ENCODE results near the gene IL1R2. TPM values are rescaled to one million over a fixed set of nuclear protein-coding genes. Genes with fewer than 3 reads are reported as not detected.

Gene IL1R2
- total and polyA plus RNA-seq, 2 of the 13 experiments (the other 11 are each of a cell fraction or from before 2014, with no cell fraction given), result 3.6 to 7.3 TPM

GRCh38 chr2:101998896-101999789 is 7.4 kb downstream of the IL1R2 start (continued):
- TF ChIP-seq PLSCR1 (CRISPR knock-in tag; IDR thresholded peaks at IDR 0.05; ENCODE audit: borderline replicate concordance) (no peak), MLXIP (CRISPR knock-in tag; IDR thresholded peaks at IDR 0.05; ENCODE audit: borderline replicate concordance) (no peak), XBP1 (CRISPR knock-in tag; IDR thresholded peaks at IDR 0.05) (no peak), ZNF329 (CRISPR knock-in tag; IDR thresholded peaks at IDR 0.05; ENCODE audit: low read depth) (no peak), SMAD1 (CRISPR knock-in tag; IDR thresholded peaks at IDR 0.05; ENCODE audit: borderline replicate concordance, low read depth) (no peak), KDM4B (CRISPR knock-in tag; IDR thresholded peaks at IDR 0.05) (no peak), CREM (IDR thresholded peaks at IDR 0.05) (peak; percentile 43; the same call in 1 of the 2 replicates), CREM (CRISPR knock-in tag; IDR thresholded peaks at IDR 0.05) (no peak), SMARCC2 (IDR thresholded peaks at IDR 0.05) (no peak), ZSCAN9 (CRISPR knock-in tag; IDR thresholded peaks at IDR 0.05; ENCODE audit: borderline replicate concordance) (peak; percentile 16; the same call in 1 of the 2 replicates), NR3C1 (CRISPR knock-in tag; IDR thresholded peaks at IDR 0.05) (no peak), ZIK1 (CRISPR knock-in tag; IDR thresholded peaks at IDR 0.05; ENCODE audit: borderline replicate concordance, low read depth) (no peak), CBX1 (IDR thresholded peaks at IDR 0.05; ENCODE audit: low read depth) (no peak), CREB3 (CRISPR knock-in tag; IDR thresholded peaks at IDR 0.05) (no peak), ZC3H4 (CRISPR knock-in tag; IDR thresholded peaks at IDR 0.05; ENCODE audit: borderline replicate concordance) (no peak), FOXP4 (CRISPR knock-in tag; IDR thresholded peaks at IDR 0.05) (no peak; the same call in none of the 2 replicates), CHD2 (IDR thresholded peaks at IDR 0.05; ENCODE audit: low read depth, low read length) (no peak), ZBTB25 (CRISPR knock-in tag; IDR thresholded peaks at IDR 0.05) (no peak), MBNL3 (CRISPR knock-in tag; conservative IDR thresholded peaks at IDR 0.05) (no peak), RARG (CRISPR knock-in tag; IDR thresholded peaks at IDR 0.05; ENCODE audit: low read depth) (no peak), ZNF362 (CRISPR knock-in tag; IDR thresholded peaks at IDR 0.05; ENCODE audit: borderline replicate concordance) (peak; percentile 24; the same call in 1 of the 2 replicates)
